RKO (cell line): Measurements from ENCODE around the gene CAST.
"Not testable (repeated sequence)": the region's sequence is repeated elsewhere in the genome, so short reads cannot be mapped to it uniquely, and the experiment has no call there.

Experiments used
- DNase-seq: peaks from one replicate; pipeline ENCODE4 v3.0.0-alpha.2; 2016; ENCODE audit warnings: low spot score

CAST gene

GRCh38 chr5:96783326-96783725 lies 121.2 kb downstream of the CAST start:
- DNase-seq = no peak

- DNase-seq = no peak
These were observed 123.3 kb downstream of the CAST start for GRCh38 chr5:96785326-96786109.

GRCh38 chr5:96788112-96788749 lies 126.1 kb downstream of the CAST start:
- DNase-seq = no peak

GRCh38 chr5:96789794-96790330 lies 127.7 kb downstream of the CAST start:
- DNase-seq = no peak

GRCh38 chr5:96790961-96791504 lies 128.9 kb downstream of the CAST start:
- no peak for DNase-seq

GRCh38 chr5:96794757-96795156 lies 132.6 kb downstream of the CAST start:
- DNase-seq = no peak

- no peak for DNase-seq
These were observed 133.4 kb downstream of the CAST start for GRCh38 chr5:96795626-96796025.

GRCh38 chr5:96796434-96796833 lies 134.3 kb downstream of the CAST start:
- DNase-seq = no peak

- not testable (repeated sequence) for DNase-seq
These were observed 139.5 kb downstream of the CAST start for GRCh38 chr5:96801718-96802117.

GRCh38 chr5:96807075-96807654 lies 145.0 kb downstream of the CAST start:
- DNase-seq = peak; percentile 73

- DNase-seq = no peak
These were observed 146.3 kb downstream of the CAST start for GRCh38 chr5:96808541-96808828.

GRCh38 chr5:96808868-96809558 lies 146.8 kb downstream of the CAST start:
- DNase-seq = no peak

GRCh38 chr5:96809921-96810320 lies 147.7 kb downstream of the CAST start:
- DNase-seq = no peak

- DNase-seq = no peak
These were observed 150.7 kb downstream of the CAST start for GRCh38 chr5:96812851-96813250.

GRCh38 chr5:96814041-96814440 lies 151.9 kb downstream of the CAST start:
- no peak for DNase-seq

- no peak for DNase-seq
These were observed 154.3 kb downstream of the CAST start for GRCh38 chr5:96816411-96816939.

GRCh38 chr5:96816991-96817390 lies 154.8 kb downstream of the CAST start:
- DNase-seq = no peak

- DNase-seq = no peak
These were observed 155.3 kb downstream of the CAST start for GRCh38 chr5:96817506-96817905.

GRCh38 chr5:96818125-96818788 lies 156.1 kb downstream of the CAST start:
- no peak for DNase-seq

GRCh38 chr5:96819806-96820205 lies 157.6 kb downstream of the CAST start:
- DNase-seq = no peak

GRCh38 chr5:96821260-96821916 lies 159.2 kb downstream of the CAST start:
- DNase-seq = no peak
